GM19328 (cell line): ENCODE data around the gene TAF3.

Experiments used
- ATAC-seq: cut with Tn5 transposase; IDR thresholded peaks from one replicate; pipeline ENCODE4 v1.9.1; 2021; ENCODE audit warnings: mild to moderate bottlenecking, moderate library complexity; ENCODE audit not compliant: unreplicated experiment

The TAF3 gene

GRCh38 chr10:7928536-7928935 is 110.2 kb downstream of the TAF3 start:
- no peak for ATAC-seq

GRCh38 chr10:7932301-7933036 is 114.2 kb downstream of the TAF3 start:
- ATAC-seq = no peak

- no peak for ATAC-seq
These were observed 115.0 kb downstream of the TAF3 start for GRCh38 chr10:7933262-7933661.

GRCh38 chr10:7933757-7934156 is 115.5 kb downstream of the TAF3 start:
- no peak for ATAC-seq

GRCh38 chr10:7937315-7937945 is 119.1 kb downstream of the TAF3 start:
- ATAC-seq = no peak

GRCh38 chr10:7941576-7941975 is 123.3 kb downstream of the TAF3 start:
- ATAC-seq = no peak

- ATAC-seq = no peak
These were observed 124.0 kb downstream of the TAF3 start for GRCh38 chr10:7942316-7942715.

GRCh38 chr10:7942859-7943258 is 124.6 kb downstream of the TAF3 start:
- ATAC-seq = no peak

GRCh38 chr10:7944215-7944480 is 125.8 kb downstream of the TAF3 start:
- no peak for ATAC-seq

GRCh38 chr10:7944537-7944936 is 126.2 kb downstream of the TAF3 start:
- ATAC-seq = no peak

- no peak for ATAC-seq
These were observed 126.7 kb downstream of the TAF3 start for GRCh38 chr10:7945034-7945433.

GRCh38 chr10:7945469-7946187 is 127.3 kb downstream of the TAF3 start:
- no peak for ATAC-seq

- no peak for ATAC-seq
These were observed 130.2 kb downstream of the TAF3 start for GRCh38 chr10:7948371-7949000.

- no peak for ATAC-seq
These were observed 132.9 kb downstream of the TAF3 start for GRCh38 chr10:7950981-7951847.

- no peak for ATAC-seq
These were observed 134.0 kb downstream of the TAF3 start for GRCh38 chr10:7952266-7952665.

- no peak for ATAC-seq
These were observed 135.1 kb downstream of the TAF3 start for GRCh38 chr10:7953447-7953846.

- no peak for ATAC-seq
These were observed 137.1 kb downstream of the TAF3 start for GRCh38 chr10:7955446-7955845.

- peak; percentile 92 for ATAC-seq
These were observed 138.2 kb downstream of the TAF3 start for GRCh38 chr10:7956508-7956907.

- ATAC-seq = no peak
These were observed 139.3 kb downstream of the TAF3 start for GRCh38 chr10:7957591-7957990.

- no peak for ATAC-seq
These were observed 140.1 kb downstream of the TAF3 start for GRCh38 chr10:7958442-7958841.

- ATAC-seq = no peak
These were observed 141.8 kb downstream of the TAF3 start for GRCh38 chr10:7960108-7960507.
